Fibroblast of lung (primary cell): ENCODE results near the gene RETREG2. TPM values are rescaled to one million over a fixed set of nuclear protein-coding genes. Genes with fewer than 3 reads are reported as not detected.

ENCODE experiments used
- DNase-seq, 2 donors: peaks; one replicate each; pipeline versions ENCODE4 v3.0.0 to v3.0.0-alpha.2; 2010; ENCODE audit warnings: low read depth in 2 of 2
- H2AFZ ChIP-seq: 2 replicates; pipeline ENCODE4 v1.5.1; 2012; ENCODE audit warnings: low read length, control low read depth, inconsistent platforms
- H3K27ac ChIP-seq: 2 replicates; pipeline ENCODE4 v1.5.1; 2011; ENCODE audit warnings: low read length, control low read depth; ENCODE audit not compliant: insufficient read depth
- H3K27me3 ChIP-seq: 2 replicates; pipeline ENCODE4 v1.5.1; 2011; ENCODE audit warnings: mild to moderate bottlenecking, low read length; ENCODE audit not compliant: control insufficient read depth, insufficient read depth
- H3K36me3 ChIP-seq: 2 replicates; pipeline ENCODE4 v1.5.1; 2011; ENCODE audit warnings: low read length; ENCODE audit not compliant: control insufficient read depth, insufficient read depth
- H3K4me1 ChIP-seq: 2 replicates; pipeline ENCODE4 v1.5.1; 2011; ENCODE audit warnings: low read length; ENCODE audit not compliant: control insufficient read depth, insufficient read depth; ENCODE audit errors: extremely low read depth
- H3K4me2 ChIP-seq: 2 replicates; pipeline ENCODE4 v1.5.1; 2011; ENCODE audit warnings: low read length, control low read depth; ENCODE audit not compliant: insufficient read depth; ENCODE audit errors: extremely low read depth
- H3K4me3 ChIP-seq, 4 experiments: fragments of 200-600 bp in 1 of 4; sonication (generic) in 1 of 4; replicated peaks in 1 of 4; 2 replicates each; pipeline ENCODE4 v1.5.1; 2011 to 2016; ENCODE audit warnings: low read length in 4 of 4, low read depth in 3 of 4, mild to moderate bottlenecking in 3 of 4, control low read depth in 2 of 4, inconsistent platforms in 1 of 4, mixed read lengths in 1 of 4; ENCODE audit not compliant: insufficient read depth in 1 of 4; ENCODE audit errors: control extremely low read depth in 1 of 4
- H3K79me2 ChIP-seq: 2 replicates; pipeline ENCODE4 v1.5.1; 2012; ENCODE audit warnings: mild to moderate bottlenecking, low read length, inconsistent platforms; ENCODE audit not compliant: control insufficient read depth, insufficient read depth
- H3K9ac ChIP-seq: 2 replicates; pipeline ENCODE4 v1.5.1; 2011; ENCODE audit warnings: mild to moderate bottlenecking, low read length, control low read depth; ENCODE audit not compliant: insufficient read depth
- H3K9me3 ChIP-seq: 2 replicates; pipeline ENCODE4 v1.5.1; 2012; ENCODE audit warnings: low read depth, low read length; ENCODE audit not compliant: control insufficient read depth, insufficient read depth
- H4K20me1 ChIP-seq: 2 replicates; pipeline ENCODE4 v1.5.1; 2011; ENCODE audit warnings: low read length; ENCODE audit not compliant: control insufficient read depth, insufficient read depth; ENCODE audit errors: extremely low read depth
- CTCF ChIP-seq, 2 donors: IDR thresholded peaks in 1 of 2; conservative IDR thresholded peaks in 1 of 2; 1 replicate in 1 of 2; 2 replicates in 1 of 2; pipeline ENCODE4 v1.5.1; 2011 to 2012; ENCODE audit warnings: low read length in 2 of 2, control low read depth in 1 of 2, inconsistent platforms in 1 of 2, low read depth in 1 of 2, mild to moderate bottlenecking in 1 of 2
- EZH2 ChIP-seq: IDR thresholded peaks from 2 replicates; pipeline ENCODE4 v1.5.1; 2012; ENCODE audit warnings: low read length, control low read depth, mild to moderate bottlenecking; ENCODE audit errors: missing control alignments
- polyA plus RNA-seq, 2 donors: library from polyadenylated mRNA; depleted of rRNA in 1 of 2; stranded (reverse) in 1 of 2; unstranded in 1 of 2; fragments of >200 nt; gene quantifications; 2 replicates each; pipeline ENCODE4 v1.2.1, GENCODE V29; 2011 to 2012; ENCODE audit warnings: missing spikeins in 1 of 2
- total RNA-seq: library from RNA; depleted of rRNA; stranded (reverse); fragments of >200 nt; gene quantifications from 2 replicates; pipeline ENCODE4 v1.2.1, GENCODE V29; 2014

Gene RETREG2
- total and polyA plus RNA-seq, 2 donors (not counting 1 experiment from before 2014, with no cell fraction given): 64.6 to 88.7 TPM

- Histone ChIP-seq H4K20me1 (no peaks in the 10 kb centered on the region), H3K4me2 (no peak overlapping the region), H3K9me3 (no peaks in the 10 kb centered on the region), H3K4me1 (peaks cover 6% of the 10 kb centered on the region), H3K79me2 (peaks cover 11% of the 10 kb centered on the region), H3K27me3 (no peaks in the 10 kb centered on the region), H3K4me3 (no peak overlapping the region), H3K27ac (no peak overlapping the region), H2AFZ (no peak overlapping the region), H3K9ac (no peak overlapping the region), H3K36me3 (peaks cover 13% of the 10 kb centered on the region)
- no peak for TF ChIP-seq EZH2
- TF ChIP-seq CTCF (conservative IDR thresholded peaks at IDR 0.05 in 1 of 2, IDR thresholded peaks at IDR 0.05 in 1 of 2; ENCODE audit: low read depth in 1 of 2, low read length in 2 of 2): no peak
- no peak for DNase-seq
Measured at GRCh38 chr2:219173176-219173575, 4.9 kb upstream of the RETREG2 start.

GRCh38 chr2:219174146-219174545 lies 3.9 kb upstream of the RETREG2 start:
- no peak overlapping the region for H3K4me3 ChIP-seq
- no peaks in the 10 kb centered on the region for H4K20me1 ChIP-seq
- peaks cover 17% of the 10 kb centered on the region for H3K79me2 ChIP-seq
- TF ChIP-seq EZH2: no peak
- no peak for TF ChIP-seq CTCF (conservative IDR thresholded peaks at IDR 0.05 in 1 of 2, IDR thresholded peaks at IDR 0.05 in 1 of 2; ENCODE audit: low read depth in 1 of 2, low read length in 2 of 2)
- no peak for DNase-seq
- H3K36me3 ChIP-seq: peaks cover 13% of the 10 kb centered on the region
- no peak overlapping the region for H3K4me2 ChIP-seq
- no peak overlapping the region for H3K9ac ChIP-seq
- no peaks in the 10 kb centered on the region for H3K9me3 ChIP-seq
- no peaks in the 10 kb centered on the region for H3K27me3 ChIP-seq
- H3K4me1 ChIP-seq: peaks cover 9% of the 10 kb centered on the region
- no peak overlapping the region for H3K27ac ChIP-seq
- no peak overlapping the region for H2AFZ ChIP-seq

DNA sequence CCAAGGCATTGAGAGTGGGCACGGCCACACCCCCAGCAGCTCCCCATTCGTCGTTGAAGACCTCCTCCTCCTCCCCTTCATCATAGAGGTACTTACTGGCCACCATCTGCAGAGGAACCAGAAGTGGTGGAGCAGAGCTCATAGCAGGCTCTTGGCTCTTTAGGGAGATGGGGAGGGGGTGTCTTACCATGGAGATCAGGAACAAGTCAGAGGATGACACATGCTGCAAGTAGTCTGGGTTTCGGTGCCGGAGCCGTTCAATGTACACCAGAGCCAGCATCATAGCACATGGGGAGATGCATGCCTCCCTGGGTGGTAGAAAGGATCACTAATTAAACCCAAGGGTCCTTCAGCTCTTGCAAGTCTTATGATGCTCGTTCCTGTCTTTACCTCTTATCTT lies 3.3 kb upstream of the RETREG2 start:
- no peak overlapping the region for H3K4me2 ChIP-seq
- H3K79me2 ChIP-seq: peaks cover 23% of the 10 kb centered on the region
- no peak overlapping the region for H3K9ac ChIP-seq
- H3K27me3 ChIP-seq: no peaks in the 10 kb centered on the region
- H2AFZ ChIP-seq: no peak overlapping the region
- peaks cover 13% of the 10 kb centered on the region for H3K36me3 ChIP-seq
- TF ChIP-seq EZH2 (no peak), CTCF (conservative IDR thresholded peaks at IDR 0.05 in 1 of 2, IDR thresholded peaks at IDR 0.05 in 1 of 2; ENCODE audit: low read depth in 1 of 2, low read length in 2 of 2) (no peak)
- no peak overlapping the region for H3K27ac ChIP-seq
- H3K4me1 ChIP-seq: peaks cover 12% of the 10 kb centered on the region
- no peaks in the 10 kb centered on the region for H3K9me3 ChIP-seq
- DNase-seq: no peak
- H3K4me3 ChIP-seq: no peak overlapping the region
- H4K20me1 ChIP-seq: no peaks in the 10 kb centered on the region
